Upper lobe of left lung (tissue), 4 donors: ENCODE measurements around the gene ZMIZ2.

ENCODE experiments used
- CTCF ChIP-seq, 6 experiments: fragments of 450-650 bp in 4 of 6; fragments of 200-600 bp in 2 of 6; sonication (generic) in 2 of 6; IDR thresholded peaks; one replicate each; pipeline ENCODE4 v1.5.1; 2016 to 2019; ENCODE audit warnings: antibody characterized with exemption in 6 of 6
- POLR2A ChIP-seq, 4 donors: fragments of 450-650 bp; IDR thresholded peaks; one replicate each; pipeline ENCODE4 v1.5.1; 2016 to 2017; ENCODE audit warnings: antibody characterized with exemption in 4 of 4, mild to moderate bottlenecking in 2 of 4

GRCh38 chr7:44776211-44776610 is 27.6 kb downstream of the ZMIZ2 start:
- TF ChIP-seq POLR2A (IDR thresholded peaks at IDR 0.05) = no peak
- no peak for TF ChIP-seq CTCF (IDR thresholded peaks at IDR 0.05)
